Karpas-422 (cell line): ENCODE measurements around the gene RASA1. TPM values are rescaled to one million over a fixed set of nuclear protein-coding genes. Genes with fewer than 3 reads are reported as not detected.

Experiments used
- DNase-seq: peaks from one replicate; pipeline ENCODE4 v3.0.0-alpha.2; 2015
- H2AFZ ChIP-seq: fragments of 200-600 bp; sonication (generic); 2 replicates; pipeline ENCODE4 v1.6.1; 2014; ENCODE audit warnings: antibody characterized with exemption, low read length, mixed read lengths
- H3K27ac ChIP-seq: fragments of 200-600 bp; sonication (generic); 2 replicates; pipeline ENCODE4 v1.5.1; 2014; ENCODE audit warnings: mild to moderate bottlenecking, low read length, moderate library complexity
- H3K27me3 ChIP-seq: fragments of 200-600 bp; sonication (generic); 2 replicates; pipeline ENCODE4 v1.6.1; 2014; ENCODE audit warnings: low read length, mixed read lengths
- H3K36me3 ChIP-seq: fragments of 200-600 bp; sonication (generic); 2 replicates; pipeline ENCODE4 v1.6.1; 2014; ENCODE audit warnings: low read length, mixed read lengths; ENCODE audit not compliant: insufficient read depth
- H3K4me1 ChIP-seq: fragments of 200-600 bp; sonication (generic); 2 replicates; pipeline ENCODE4 v1.6.1; 2014; ENCODE audit warnings: mild to moderate bottlenecking, low read length, mixed read lengths
- H3K4me2 ChIP-seq: fragments of 200-600 bp; sonication (generic); 2 replicates; pipeline ENCODE4 v1.6.1; 2014; ENCODE audit warnings: low read length, low read depth, mild to moderate bottlenecking; ENCODE audit not compliant: poor library complexity, severe bottlenecking
- H3K4me3 ChIP-seq: fragments of 200-600 bp; sonication (generic); 2 replicates; pipeline ENCODE4 v1.5.1; 2014; ENCODE audit warnings: mild to moderate bottlenecking, antibody characterized with exemption, low read length, mixed read lengths
- H3K79me2 ChIP-seq: fragments of 200-600 bp; sonication (generic); 2 replicates; pipeline ENCODE4 v1.6.1; 2014; ENCODE audit warnings: mild to moderate bottlenecking, low read length, mixed read lengths
- H3K9ac ChIP-seq: fragments of 200-600 bp; sonication (generic); 2 replicates; pipeline ENCODE4 v1.6.0; 2014; ENCODE audit warnings: low read length
- H3K9me2 ChIP-seq: fragments of 200-600 bp; sonication (generic), shearing (Covaris generic); replicated peaks from 2 replicates; pipeline ENCODE4 v1.6.0; 2014; ENCODE audit warnings: mild to moderate bottlenecking, low read length, moderate library complexity; ENCODE audit not compliant: insufficient read depth
- H3K9me3 ChIP-seq: fragments of 300-700, 200-600 bp; sonication (generic); 2 replicates; pipeline ENCODE4 v1.6.1; 2014; ENCODE audit warnings: low read length, mixed read lengths
- H4K20me1 ChIP-seq: fragments of 200-600 bp; sonication (generic); 2 replicates; pipeline ENCODE4 v1.6.1; 2014; ENCODE audit warnings: mild to moderate bottlenecking, antibody characterized with exemption, low read length, low read depth; ENCODE audit not compliant: insufficient read depth
- total RNA-seq: library from RNA; depleted of rRNA; stranded (reverse); fragments of >200 nt; shearing (Covaris generic); gene quantifications from 2 replicates; pipeline ENCODE4 v1.2.3, GENCODE V29; 2014; ENCODE audit warnings: low replicate concordance

Gene RASA1
- total RNA-seq, 1 experiment from 2014 or later: 26.3 TPM

DNA sequence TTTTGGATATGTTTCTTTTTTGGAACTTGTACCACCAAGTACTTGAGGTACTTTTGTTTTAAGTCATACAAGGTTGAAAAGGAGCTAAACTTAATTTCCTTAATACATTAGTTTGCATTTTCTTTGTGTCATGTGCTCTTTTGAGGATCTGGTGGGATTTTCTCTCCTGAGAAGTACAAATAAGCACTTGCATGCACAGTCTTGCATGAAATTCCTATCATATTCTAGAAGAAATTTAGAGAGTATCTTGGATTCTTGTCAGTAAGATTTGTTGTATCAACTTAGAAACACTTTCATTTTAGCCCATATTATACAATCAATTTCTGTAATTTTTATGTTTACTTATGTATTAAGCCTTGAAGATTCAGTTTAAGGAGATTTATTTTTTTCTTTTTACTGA, 80.2 kb downstream of the RASA1 start:
- H3K4me2 ChIP-seq: no peak overlapping the region
- peaks cover 18% of the 10 kb centered on the region for H3K36me3 ChIP-seq
- no peak overlapping the region for H3K4me3 ChIP-seq
- peaks cover 3% of the 10 kb centered on the region; the same call in 1 of the 2 replicates for H3K79me2 ChIP-seq
- H3K9ac ChIP-seq: no peak overlapping the region
- peak overlapping the region; percentile 39; the same call in 1 of the 2 replicates for H3K27ac ChIP-seq
- DNase-seq: no peak
- H3K4me1 ChIP-seq: peaks cover 16% of the 10 kb centered on the region
- H3K9me2 ChIP-seq: no peaks in the 10 kb centered on the region
- H3K9me3 ChIP-seq: no peaks in the 10 kb centered on the region
- H2AFZ ChIP-seq: no peak overlapping the region
- no peaks in the 10 kb centered on the region for H3K27me3 ChIP-seq
- no peaks in the 10 kb centered on the region for H4K20me1 ChIP-seq

DNA sequence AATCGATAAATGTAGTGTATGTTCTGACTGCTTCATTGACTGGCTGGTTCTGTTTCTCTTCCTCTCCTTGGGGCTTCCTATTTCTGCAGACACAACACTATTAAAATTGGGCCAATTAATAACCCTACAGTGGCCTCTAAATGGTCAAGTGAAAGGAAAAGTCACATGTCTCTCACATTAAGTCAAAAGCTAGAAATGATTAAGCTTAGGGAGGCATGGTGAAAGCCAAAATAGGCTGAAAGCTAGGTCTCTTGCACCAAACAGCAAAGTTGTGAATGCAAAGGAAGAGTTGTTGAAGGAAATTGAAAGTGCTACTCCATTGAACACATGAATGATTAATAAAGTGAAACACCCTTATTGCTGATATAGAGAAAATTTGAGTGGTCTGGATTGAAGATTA, 86.8 kb downstream of the RASA1 start:
- Histone ChIP-seq H3K9me3 (no peaks in the 10 kb centered on the region), H3K4me2 (no peak overlapping the region), H3K4me3 (no peak overlapping the region), H2AFZ (no peak overlapping the region), H3K27me3 (no peaks in the 10 kb centered on the region), H3K27ac (no peak overlapping the region), H3K79me2 (0 out of 2 replicates have a peak, but pooled peaks cover 3% of the 10 kb centered on the region), H3K9ac (no peak overlapping the region), H4K20me1 (no peaks in the 10 kb centered on the region), H3K4me1 (no peaks in the 10 kb centered on the region), H3K9me2 (no peaks in the 10 kb centered on the region), H3K36me3 (peaks cover 9% of the 10 kb centered on the region; the same call in 1 of the 2 replicates)
- DNase-seq: no peak

DNA sequence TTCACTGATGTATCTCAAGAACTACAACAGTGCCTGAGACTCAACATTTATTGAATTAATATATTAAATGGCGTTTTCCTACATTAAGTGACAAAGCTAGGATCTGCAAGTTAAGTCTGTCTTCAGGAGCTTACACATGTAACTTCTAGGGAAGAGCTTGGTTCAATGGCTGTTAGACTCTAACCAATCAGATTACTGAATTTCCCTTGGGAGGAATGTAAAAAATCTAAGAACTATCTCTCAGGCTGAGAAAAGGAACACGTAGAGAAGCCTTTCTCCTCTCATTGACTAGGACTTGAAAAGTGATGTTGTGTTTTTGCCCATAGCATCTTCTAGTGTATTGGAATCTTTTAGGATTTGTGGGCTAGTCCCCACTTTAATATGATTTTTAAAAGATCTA, 91.4 kb downstream of the RASA1 start:
- no peaks in the 10 kb centered on the region for H3K79me2 ChIP-seq
- no peak overlapping the region for H3K27ac ChIP-seq
- DNase-seq: no peak
- no peak overlapping the region for H3K9ac ChIP-seq
- peaks cover 16% of the 10 kb centered on the region; the same call in 1 of the 2 replicates for H3K36me3 ChIP-seq
- no peaks in the 10 kb centered on the region for H3K9me2 ChIP-seq
- H3K9me3 ChIP-seq: no peaks in the 10 kb centered on the region
- no peaks in the 10 kb centered on the region for H4K20me1 ChIP-seq
- H2AFZ ChIP-seq: no peak overlapping the region
- peaks cover 4% of the 10 kb centered on the region; the same call in 1 of the 2 replicates for H3K4me1 ChIP-seq
- no peak overlapping the region for H3K4me2 ChIP-seq
- no peaks in the 10 kb centered on the region for H3K27me3 ChIP-seq
- H3K4me3 ChIP-seq: no peak overlapping the region

DNA sequence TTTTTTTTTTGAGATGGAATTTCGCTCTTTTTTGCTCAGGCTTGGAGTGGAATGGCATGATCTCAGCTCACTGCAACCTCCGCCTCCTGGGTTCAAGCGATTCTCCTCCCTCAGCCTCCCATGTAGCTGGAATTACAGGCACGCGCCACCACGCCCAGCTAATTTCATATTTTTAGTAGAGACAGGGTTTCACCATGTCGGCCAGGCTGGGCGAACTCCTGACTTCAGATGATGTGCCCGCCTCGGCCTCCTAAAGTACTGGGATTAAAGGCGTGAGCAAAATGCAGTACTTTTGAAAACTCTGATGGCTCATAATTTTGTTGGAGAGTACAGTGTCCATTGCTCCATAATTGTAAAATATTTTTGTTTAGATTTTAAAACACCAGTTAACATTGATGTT, 92.4 kb downstream of the RASA1 start:
- no peak for DNase-seq
- Histone ChIP-seq H2AFZ (no peak overlapping the region), H3K9me2 (no peaks in the 10 kb centered on the region), H3K36me3 (peaks cover 17% of the 10 kb centered on the region; the same call in 1 of the 2 replicates), H3K27ac (no peak overlapping the region), H3K4me2 (no peak overlapping the region), H3K79me2 (no peaks in the 10 kb centered on the region; the same call in 1 of the 2 replicates), H3K27me3 (no peaks in the 10 kb centered on the region), H4K20me1 (no peaks in the 10 kb centered on the region), H3K4me1 (peaks cover 4% of the 10 kb centered on the region; the same call in 1 of the 2 replicates), H3K4me3 (no peak overlapping the region), H3K9me3 (no peaks in the 10 kb centered on the region), H3K9ac (no peak overlapping the region)

DNA sequence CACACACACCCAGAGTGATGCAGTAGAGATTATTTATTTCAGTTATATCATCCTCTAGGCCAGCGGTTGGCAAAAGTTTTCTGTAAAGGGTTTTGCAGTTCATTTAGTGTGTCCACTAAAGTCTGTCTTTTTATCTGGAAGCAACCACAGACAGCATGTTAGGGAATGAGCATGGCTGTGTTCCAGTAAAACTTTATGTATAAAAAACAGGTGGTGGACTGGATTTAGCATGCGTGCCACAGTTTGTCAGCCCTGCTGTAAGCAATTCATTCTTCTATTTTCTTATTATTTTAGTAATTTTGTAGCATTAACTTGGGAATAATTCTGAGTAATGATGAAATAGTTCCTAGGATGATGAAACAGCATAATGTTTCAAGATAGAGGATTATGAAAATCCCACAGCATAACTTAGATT, 93.4 kb downstream of the RASA1 start:
- Histone ChIP-seq H2AFZ (no peak overlapping the region), H3K9me2 (no peaks in the 10 kb centered on the region), H3K4me2 (no peak overlapping the region), H3K79me2 (no peaks in the 10 kb centered on the region; the same call in 1 of the 2 replicates), H3K4me3 (no peak overlapping the region), H3K9me3 (no peaks in the 10 kb centered on the region), H3K27ac (no peak overlapping the region), H3K4me1 (peaks cover 4% of the 10 kb centered on the region; the same call in 1 of the 2 replicates), H3K36me3 (peaks cover 22% of the 10 kb centered on the region; the same call in 1 of the 2 replicates), H4K20me1 (no peaks in the 10 kb centered on the region), H3K9ac (no peak overlapping the region), H3K27me3 (no peaks in the 10 kb centered on the region)
- DNase-seq: no peak

DNA sequence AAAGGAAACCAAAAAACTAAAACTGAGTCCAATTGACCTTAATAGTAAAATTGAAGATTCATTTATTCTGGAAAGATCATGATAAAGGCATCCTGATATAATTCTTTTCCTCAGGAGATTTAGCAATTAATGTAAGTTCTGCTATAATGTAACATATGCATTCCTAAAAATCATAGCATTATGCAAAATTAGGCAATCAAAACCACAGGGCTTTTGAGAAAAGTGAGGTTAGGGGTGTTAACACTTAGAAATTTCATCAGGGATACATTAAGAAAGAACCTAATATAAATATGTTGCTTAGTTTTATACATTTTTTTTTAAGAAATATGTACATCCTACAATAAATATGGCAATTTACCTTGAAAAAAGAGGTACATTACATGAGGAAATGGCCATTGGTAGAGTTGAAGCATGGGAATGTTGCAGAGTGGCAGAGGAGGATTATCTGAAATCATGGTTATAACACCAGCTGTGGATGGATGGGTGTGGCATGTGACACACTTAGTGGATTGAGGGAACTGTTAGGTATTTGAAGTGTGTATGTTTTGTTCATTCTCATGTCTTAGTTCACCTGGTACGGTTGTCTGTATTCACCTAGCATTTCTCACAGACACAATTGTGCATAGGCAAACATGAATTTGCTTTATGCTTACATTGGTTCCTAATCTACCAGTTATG, 94.0 kb downstream of the RASA1 start:
- H3K4me3 ChIP-seq: no peak overlapping the region
- DNase-seq: no peak
- peaks cover 23% of the 10 kb centered on the region; the same call in 1 of the 2 replicates for H3K36me3 ChIP-seq

DNA sequence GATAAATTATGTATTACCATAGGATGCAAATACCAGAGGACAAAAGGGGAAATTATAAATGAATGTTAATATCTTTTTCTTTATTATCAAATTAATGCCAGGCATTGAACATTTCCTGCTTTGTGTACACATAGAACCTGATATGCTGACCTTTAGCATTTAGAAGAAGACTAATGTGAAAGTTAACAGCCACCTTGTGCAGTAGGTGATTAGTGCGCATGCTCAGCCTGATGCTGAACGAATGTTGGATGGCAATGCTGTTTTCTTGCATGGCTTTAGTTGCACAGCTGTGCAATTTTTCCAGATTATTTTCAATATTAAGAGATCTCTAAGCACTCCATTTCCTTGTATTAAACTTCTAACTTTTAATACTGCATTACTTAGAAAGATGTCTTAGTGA, 99.6 kb downstream of the RASA1 start:
- H3K27ac ChIP-seq: no peak overlapping the region
- H2AFZ ChIP-seq: no peak overlapping the region
- H3K27me3 ChIP-seq: no peaks in the 10 kb centered on the region
- H3K79me2 ChIP-seq: peaks cover 18% of the 10 kb centered on the region
- H3K4me3 ChIP-seq: no peak overlapping the region
- no peaks in the 10 kb centered on the region for H3K9me2 ChIP-seq
- no peak overlapping the region for H3K9ac ChIP-seq
- H3K4me1 ChIP-seq: no peaks in the 10 kb centered on the region; the same call in 1 of the 2 replicates
- no peak overlapping the region for H3K4me2 ChIP-seq
- no peaks in the 10 kb centered on the region for H3K9me3 ChIP-seq
- peaks cover 30% of the 10 kb centered on the region; the same call in 1 of the 2 replicates for H3K36me3 ChIP-seq
- no peak for DNase-seq
- H4K20me1 ChIP-seq: no peaks in the 10 kb centered on the region

More for the DNA sequence above, 94.0 kb downstream of the RASA1 start:
- no peaks in the 10 kb centered on the region for H3K27me3 ChIP-seq
- no peaks in the 10 kb centered on the region for H4K20me1 ChIP-seq
- H3K79me2 ChIP-seq: no peaks in the 10 kb centered on the region; the same call in 1 of the 2 replicates
- no peaks in the 10 kb centered on the region for H3K9me2 ChIP-seq
- no peak overlapping the region for H2AFZ ChIP-seq
- H3K9me3 ChIP-seq: no peaks in the 10 kb centered on the region
- peaks cover 4% of the 10 kb centered on the region; the same call in 1 of the 2 replicates for H3K4me1 ChIP-seq
- H3K27ac ChIP-seq: no peak overlapping the region
- H3K9ac ChIP-seq: no peak overlapping the region
- no peak overlapping the region for H3K4me2 ChIP-seq

DNA sequence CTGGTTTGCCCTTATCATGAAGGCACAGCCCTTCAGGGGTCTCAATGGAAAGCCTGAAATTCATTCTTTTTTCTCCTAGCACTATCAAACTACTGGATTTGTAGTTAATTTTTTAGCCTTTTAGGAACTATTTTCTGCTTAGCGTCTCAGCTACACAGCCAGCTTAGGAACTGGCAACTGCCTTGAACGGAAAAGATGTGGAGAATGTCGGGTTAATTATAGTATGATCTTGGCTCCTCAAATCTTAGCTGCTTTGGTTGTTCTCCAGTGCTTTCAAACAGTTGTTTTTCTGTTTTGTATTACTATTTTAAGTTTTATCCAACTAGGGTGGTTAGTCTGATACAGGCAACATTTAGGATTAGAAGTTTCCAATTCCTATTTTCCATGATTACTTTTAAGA, 100.9 kb downstream of the RASA1 start:
- Histone ChIP-seq H3K27me3 (no peaks in the 10 kb centered on the region), H3K4me1 (peaks cover 7% of the 10 kb centered on the region; the same call in 1 of the 2 replicates), H3K36me3 (peaks cover 25% of the 10 kb centered on the region; the same call in 1 of the 2 replicates), H4K20me1 (no peaks in the 10 kb centered on the region), H3K9ac (no peak overlapping the region), H3K79me2 (peaks cover 18% of the 10 kb centered on the region), H3K9me3 (no peaks in the 10 kb centered on the region), H3K27ac (no peak overlapping the region), H3K4me2 (no peak overlapping the region), H3K4me3 (no peak overlapping the region), H2AFZ (no peak overlapping the region), H3K9me2 (no peaks in the 10 kb centered on the region)
- no peak for DNase-seq
